H9 (cell line): Measurements from ENCODE around the gene FAT1. TPM values are rescaled to one million over a fixed set of nuclear protein-coding genes. Genes with fewer than 3 reads are reported as not detected.

Source experiments
- DNase-seq: peaks from one replicate; pipeline ENCODE4 v3.0.0-alpha.2; 2017
- H2AFZ ChIP-seq: one replicate; pipeline ENCODE4 v1.6.1; 2013; ENCODE audit warnings: mild to moderate bottlenecking, low read length, control low read depth, moderate library complexity
- H2AK5ac ChIP-seq: 2 replicates; pipeline ENCODE4 v1.6.1; 2013; ENCODE audit warnings: low read length, control low read depth, mixed read lengths; ENCODE audit not compliant: insufficient read length
- H2BK120ac ChIP-seq: one replicate; pipeline ENCODE4 v1.6.1; 2013; ENCODE audit warnings: low read depth, mild to moderate bottlenecking, low read length, control low read depth, inconsistent platforms; ENCODE audit not compliant: poor library complexity, severe bottlenecking
- H2BK12ac ChIP-seq: 2 replicates; pipeline ENCODE4 v1.6.1; 2013; ENCODE audit warnings: low read length, control low read depth, mixed read lengths, low read depth; ENCODE audit not compliant: insufficient read length
- H2BK15ac ChIP-seq: 2 replicates; pipeline ENCODE4 v1.6.1; 2013; ENCODE audit warnings: low read depth, low read length, control low read depth
- H2BK20ac ChIP-seq: one replicate; pipeline ENCODE4 v1.6.1; 2013; ENCODE audit warnings: low read depth, mild to moderate bottlenecking, low read length, control low read depth, inconsistent platforms; ENCODE audit not compliant: poor library complexity, severe bottlenecking
- H2BK5ac ChIP-seq: 2 replicates; pipeline ENCODE4 v1.6.1; 2013; ENCODE audit warnings: low read length, control low read depth, mixed read lengths; ENCODE audit not compliant: insufficient read length
- H3K14ac ChIP-seq: 2 replicates; pipeline ENCODE4 v1.6.1; 2013; ENCODE audit warnings: low read length, control low read depth; ENCODE audit not compliant: insufficient read depth
- H3K18ac ChIP-seq: 2 replicates; pipeline ENCODE4 v1.6.1; 2013; ENCODE audit warnings: low read depth, mild to moderate bottlenecking, mixed read lengths, low read length, control low read depth; ENCODE audit not compliant: insufficient read length
- H3K23ac ChIP-seq: 2 replicates; pipeline ENCODE4 v1.6.1; 2013; ENCODE audit warnings: low read length, control low read depth, mixed read lengths, low read depth; ENCODE audit not compliant: insufficient read length
- H3K23me2 ChIP-seq: 2 replicates; pipeline ENCODE4 v1.6.1; 2013; ENCODE audit warnings: low read depth, mild to moderate bottlenecking, mixed read lengths, low read length, control low read depth; ENCODE audit not compliant: insufficient read length, poor library complexity, severe bottlenecking
- H3K27ac ChIP-seq: 2 replicates; pipeline ENCODE4 v1.5.1; 2013; ENCODE audit warnings: low read length, control low read depth, mixed read lengths, low read depth; ENCODE audit not compliant: insufficient read length
- H3K27me3 ChIP-seq: 2 replicates; pipeline ENCODE4 v1.6.1; 2013; ENCODE audit warnings: low read length, control low read depth, inconsistent platforms; ENCODE audit not compliant: insufficient read depth
- H3K4ac ChIP-seq: 2 replicates; pipeline ENCODE4 v1.6.1; 2013; ENCODE audit warnings: low read depth, mild to moderate bottlenecking, control low read depth, inconsistent platforms, low read length, moderate library complexity
- H3K4me1 ChIP-seq: 2 replicates; pipeline ENCODE4 v1.6.1; 2013; ENCODE audit warnings: low read length, control low read depth, inconsistent platforms; ENCODE audit not compliant: insufficient read depth
- H3K4me2 ChIP-seq: 2 replicates; pipeline ENCODE4 v1.6.1; 2013; ENCODE audit warnings: low read length, control low read depth, mixed read lengths; ENCODE audit not compliant: insufficient read length, insufficient read depth
- H3K56ac ChIP-seq: 2 replicates; pipeline ENCODE4 v1.6.1; 2013; ENCODE audit warnings: low read depth, mild to moderate bottlenecking, mixed read lengths, low read length, control low read depth; ENCODE audit not compliant: insufficient read length
- H3K79me1 ChIP-seq: 2 replicates; pipeline ENCODE4 v1.6.1; 2013; ENCODE audit warnings: low read depth, mild to moderate bottlenecking, moderate library complexity, low read length, control low read depth, inconsistent platforms; ENCODE audit not compliant: insufficient read depth, poor library complexity, severe bottlenecking
- H3K79me2 ChIP-seq: 2 replicates; pipeline ENCODE4 v1.6.1; 2013; ENCODE audit warnings: low read length, control low read depth, inconsistent platforms; ENCODE audit not compliant: insufficient read depth
- H3K9ac ChIP-seq: 2 replicates; pipeline ENCODE4 v1.6.1; 2013; ENCODE audit warnings: low read length, control low read depth, mixed read lengths; ENCODE audit not compliant: insufficient read length; ENCODE audit errors: extremely low read depth
- H3K9me3 ChIP-seq: one replicate; pipeline ENCODE4 v1.6.1; 2013; ENCODE audit warnings: low read depth, low read length, inconsistent platforms; ENCODE audit not compliant: control insufficient read depth
- H3T11ph ChIP-seq: one replicate; pipeline ENCODE4 v1.6.1; 2013; ENCODE audit warnings: mild to moderate bottlenecking, low read length, control low read depth, inconsistent platforms
- H4K20me1 ChIP-seq: one replicate; pipeline ENCODE4 v1.6.1; 2013; ENCODE audit not compliant: control insufficient read depth, insufficient read length, insufficient read depth
- H4K5ac ChIP-seq: 2 replicates; pipeline ENCODE4 v1.6.1; 2013; ENCODE audit warnings: low read depth, mild to moderate bottlenecking, mixed read lengths, low read length, control low read depth; ENCODE audit not compliant: insufficient read length
- H4K8ac ChIP-seq: replicated peaks from 2 replicates; pipeline ENCODE4 v1.6.1; 2013; ENCODE audit warnings: low read length, control low read depth, mixed read lengths, low read depth; ENCODE audit not compliant: insufficient read length
- H4K91ac ChIP-seq: 2 replicates; pipeline ENCODE4 v1.6.1; 2013; ENCODE audit warnings: low read depth, mild to moderate bottlenecking, moderate library complexity, mixed read lengths, low read length, control low read depth; ENCODE audit not compliant: insufficient read length
- H3K27ac Mint-ChIP-seq, 3 experiments: 2 replicates in 2 of 3; 3 replicates in 1 of 3; pipeline ENCODE4 v1.8.0; 2020 to 2021; ENCODE audit warnings: mixed read lengths in 3 of 3, mild to moderate bottlenecking in 1 of 3, moderate library complexity in 1 of 3
- H3K27me3 Mint-ChIP-seq: 2 replicates; pipeline ENCODE4 v1.8.0; 2021; ENCODE audit warnings: low read depth, mild to moderate bottlenecking, moderate library complexity, mixed read lengths
- H3K36me3 Mint-ChIP-seq, 3 experiments: 2 replicates in 2 of 3; 3 replicates in 1 of 3; pipeline ENCODE4 v1.8.0; 2020 to 2021; ENCODE audit warnings: low read depth in 3 of 3, mixed read lengths in 3 of 3; ENCODE audit not compliant: insufficient read depth in 1 of 3
- H3K4me1 Mint-ChIP-seq, 2 experiments: 2 replicates each; pipeline ENCODE4 v1.8.0; 2020; ENCODE audit warnings: mixed read lengths in 2 of 2
- H3K4me3 Mint-ChIP-seq, 2 experiments: 2 replicates in 1 of 2; 3 replicates in 1 of 2; pipeline ENCODE4 v1.8.0; 2020 to 2021; ENCODE audit warnings: mild to moderate bottlenecking in 2 of 2, mixed read lengths in 2 of 2, moderate library complexity in 1 of 2
- H3K9me3 Mint-ChIP-seq, 2 experiments: 2 replicates in 1 of 2; 3 replicates in 1 of 2; pipeline ENCODE4 v1.8.0; 2020; ENCODE audit warnings: mild to moderate bottlenecking in 2 of 2, mixed read lengths in 2 of 2, moderate library complexity in 1 of 2
- CTCF ChIP-seq: fragments of 200-600 bp; sonication (generic); conservative IDR thresholded peaks from 3 replicates; pipeline ENCODE4 v1.8.0; 2021; ENCODE audit warnings: antibody characterized with exemption, mild to moderate bottlenecking
- WGBS: extraction: QIAGEN DNeasy Blood & Tissue Kit; methylation state at CpG from one replicate; pipeline ENCODE4 v1.1.7; 2013; ENCODE audit warnings: missing lambda C conversion rate, low lambda C conversion rate, mixed read lengths; ENCODE audit not compliant: insufficient read length; ENCODE audit errors: extremely low coverage; 5-methylcytosine and 5-hydroxymethylcytosine counted together
- total RNA-seq: library from RNA; stranded (reverse); gene quantifications from 2 replicates; pipeline ENCODE4 v1.2.1, GENCODE V29; 2021

Gene FAT1
- total RNA-seq, 1 experiment from 2014 or later, result 173 TPM

- peaks cover 3 to 6% of the 10 kb centered on the region in 2 experiments; a peak in 3 of 5 replicates for H3K9me3 Mint-ChIP-seq
- H4K20me1 ChIP-seq, result no peaks in the 10 kb centered on the region
- no peak for DNase-seq
- H3K27ac Mint-ChIP-seq, result peak overlapping the region; percentile 38 to 92 (median 72); a peak in 3 of 7 replicates
- no peak for TF ChIP-seq CTCF
- H3K56ac ChIP-seq, result no peak overlapping the region
- H2BK20ac ChIP-seq, result no peak overlapping the region
- peaks cover 5% of the 10 kb centered on the region for H3K27me3 Mint-ChIP-seq
- H2BK15ac ChIP-seq, result no peak overlapping the region
- H2AFZ ChIP-seq, result no peak overlapping the region
- no peaks in the 10 kb centered on the region for H3K9me3 ChIP-seq
- peaks cover 0 to 10% (median 5%) of the 10 kb centered on the region in 3 experiments; a peak in 5 of 7 replicates for H3K36me3 Mint-ChIP-seq
- no peak overlapping the region for H3K27ac ChIP-seq
- peaks cover 18% of the 10 kb centered on the region for H3K23me2 ChIP-seq
- no peak overlapping the region for H2BK120ac ChIP-seq
- H3T11ph ChIP-seq, result no peak overlapping the region
- no peak overlapping the region for H3K18ac ChIP-seq
- no peaks in the 10 kb centered on the region; the same call in 1 of the 2 replicates for H3K27me3 ChIP-seq
- peaks cover 12% of the 10 kb centered on the region for H3K79me2 ChIP-seq
- H3K4me1 ChIP-seq, result no peaks in the 10 kb centered on the region; the same call in 1 of the 2 replicates
- no peak overlapping the region for H4K91ac ChIP-seq
- no peak overlapping the region for H3K4ac ChIP-seq
- peak overlapping the region; percentile 92 to 95 for H3K4me3 Mint-ChIP-seq
- H3K9ac ChIP-seq, result peak overlapping the region; percentile 42
- H3K23ac ChIP-seq, result no peak overlapping the region
- H4K8ac ChIP-seq, result no peak overlapping the region
- no peak overlapping the region for H2BK12ac ChIP-seq
- no peak overlapping the region for H2AK5ac ChIP-seq
- H3K4me2 ChIP-seq, result peak overlapping the region; percentile 61
- no CpG with 5 or more reads among the region's 16 CpGs for WGBS
- peaks cover 26 to 36% of the 10 kb centered on the region in 2 experiments for H3K4me1 Mint-ChIP-seq
- peak overlapping the region; percentile 92 for H3K14ac ChIP-seq
- H4K5ac ChIP-seq, result no peak overlapping the region
- H2BK5ac ChIP-seq, result no peak overlapping the region
- H3K79me1 ChIP-seq, result no peaks in the 10 kb centered on the region
These were observed 812 bp downstream of the FAT1 start for GRCh38 chr4:186722796-186723291.
